Fibroblast of lung (primary cell): ENCODE results near the gene PACRG.

Experiments used
- CTCF ChIP-seq, 2 donors: IDR thresholded peaks in 1 of 2; conservative IDR thresholded peaks in 1 of 2; 1 replicate in 1 of 2; 2 replicates in 1 of 2; pipeline ENCODE4 v1.5.1; 2011 to 2012; ENCODE audit warnings: low read length in 2 of 2, control low read depth in 1 of 2, inconsistent platforms in 1 of 2, low read depth in 1 of 2, mild to moderate bottlenecking in 1 of 2
- EZH2 ChIP-seq: IDR thresholded peaks from 2 replicates; pipeline ENCODE4 v1.5.1; 2012; ENCODE audit warnings: low read length, control low read depth, mild to moderate bottlenecking; ENCODE audit errors: missing control alignments

- TF ChIP-seq CTCF (conservative IDR thresholded peaks at IDR 0.05 in 1 of 2, IDR thresholded peaks at IDR 0.05 in 1 of 2; ENCODE audit: low read depth in 1 of 2, low read length in 2 of 2) (no peak), EZH2 (no peak)
Observed at GRCh38 chr6:162681447-162681846, 46.3 kb upstream of the PACRG start.
